ENCODE data around the gene MERTK. TPM values are rescaled to one million over a fixed set of nuclear protein-coding genes. Genes with fewer than 3 reads are reported as not detected.

Gene MERTK
- total RNA-seq, 1 donor from 2014 or later, result 1.5 TPM

DNA sequence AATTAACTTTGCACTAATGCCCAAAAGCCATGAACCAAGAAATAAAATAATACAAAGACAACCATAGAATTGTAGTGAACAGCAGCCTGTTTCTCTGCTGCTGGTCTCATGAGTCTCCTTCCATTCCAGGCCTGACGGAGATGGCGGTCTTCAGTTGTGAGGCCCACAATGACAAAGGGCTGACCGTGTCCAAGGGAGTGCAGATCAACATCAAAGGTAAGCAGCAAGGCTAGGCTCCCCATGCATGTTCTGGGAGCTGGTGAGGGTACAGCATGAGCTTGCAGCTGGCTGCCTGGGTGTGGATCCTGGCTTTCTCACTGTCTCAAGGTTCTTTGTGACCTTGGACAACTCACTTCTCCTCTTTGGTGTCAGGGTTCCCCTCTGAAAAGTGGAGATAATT is 66.7 kb downstream of the MERTK start:
- H3K9me3 Mint-ChIP-seq (ENCODE audit: unreplicated experiment), result no peaks in the 10 kb centered on the region
- H3K27ac Mint-ChIP-seq (ENCODE audit: unreplicated experiment), result no peak overlapping the region
- TF ChIP-seq, protein P1, sequence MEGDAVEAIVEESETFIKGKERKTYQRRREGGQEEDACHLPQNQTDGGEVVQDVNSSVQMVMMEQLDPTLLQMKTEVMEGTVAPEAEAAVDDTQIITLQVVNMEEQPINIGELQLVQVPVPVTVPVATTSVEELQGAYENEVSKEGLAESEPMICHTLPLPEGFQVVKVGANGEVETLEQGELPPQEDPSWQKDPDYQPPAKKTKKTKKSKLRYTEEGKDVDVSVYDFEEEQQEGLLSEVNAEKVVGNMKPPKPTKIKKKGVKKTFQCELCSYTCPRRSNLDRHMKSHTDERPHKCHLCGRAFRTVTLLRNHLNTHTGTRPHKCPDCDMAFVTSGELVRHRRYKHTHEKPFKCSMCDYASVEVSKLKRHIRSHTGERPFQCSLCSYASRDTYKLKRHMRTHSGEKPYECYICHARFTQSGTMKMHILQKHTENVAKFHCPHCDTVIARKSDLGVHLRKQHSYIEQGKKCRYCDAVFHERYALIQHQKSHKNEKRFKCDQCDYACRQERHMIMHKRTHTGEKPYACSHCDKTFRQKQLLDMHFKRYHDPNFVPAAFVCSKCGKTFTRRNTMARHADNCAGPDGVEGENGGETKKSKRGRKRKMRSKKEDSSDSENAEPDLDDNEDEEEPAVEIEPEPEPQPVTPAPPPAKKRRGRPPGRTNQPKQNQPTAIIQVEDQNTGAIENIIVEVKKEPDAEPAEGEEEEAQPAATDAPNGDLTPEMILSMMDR (IDR thresholded peaks at IDR 0.05), result no peak
- H3K4me1 Mint-ChIP-seq (ENCODE audit: unreplicated experiment), result peaks cover 1% of the 10 kb centered on the region
- H3K36me3 Mint-ChIP-seq (ENCODE audit: unreplicated experiment), result no peaks in the 10 kb centered on the region
- DNase-seq (ENCODE audit: extremely low spot score, unreplicated experiment), result no peak
- H3K4me3 Mint-ChIP-seq (ENCODE audit: unreplicated experiment), result no peak overlapping the region
- H3K27me3 Mint-ChIP-seq (ENCODE audit: unreplicated experiment), result peaks cover 12% of the 10 kb centered on the region

DNA sequence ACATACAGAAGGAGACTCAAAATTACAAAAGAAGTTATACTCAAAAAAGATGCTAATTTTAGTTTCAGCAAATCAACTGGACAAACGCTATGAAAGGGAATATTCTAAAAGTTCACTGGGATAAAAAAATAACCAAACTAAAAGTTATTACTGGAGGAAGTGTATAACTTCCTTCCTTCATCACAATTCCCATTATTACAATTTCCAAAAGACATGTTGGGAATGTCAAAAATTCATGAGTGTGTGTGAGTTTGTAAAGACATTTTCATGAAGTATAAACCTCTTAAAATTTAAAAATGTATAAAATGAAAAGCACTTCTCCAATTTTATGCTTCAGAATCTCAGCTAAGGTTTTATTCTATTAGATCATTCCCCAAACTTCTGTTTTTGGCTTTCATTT is 67.8 kb downstream of the MERTK start:
- H3K4me3 Mint-ChIP-seq (ENCODE audit: unreplicated experiment), result no peak overlapping the region
- H3K4me1 Mint-ChIP-seq (ENCODE audit: unreplicated experiment), result peaks cover 1% of the 10 kb centered on the region
- H3K9me3 Mint-ChIP-seq (ENCODE audit: unreplicated experiment), result no peaks in the 10 kb centered on the region
- DNase-seq (ENCODE audit: extremely low spot score, unreplicated experiment), result no peak
- no peaks in the 10 kb centered on the region for H3K36me3 Mint-ChIP-seq (ENCODE audit: unreplicated experiment)
- H3K27me3 Mint-ChIP-seq (ENCODE audit: unreplicated experiment), result peaks cover 7% of the 10 kb centered on the region
- TF ChIP-seq, protein P1 (IDR thresholded peaks at IDR 0.05), result no peak
- no peak overlapping the region for H3K27ac Mint-ChIP-seq (ENCODE audit: unreplicated experiment)

DNA sequence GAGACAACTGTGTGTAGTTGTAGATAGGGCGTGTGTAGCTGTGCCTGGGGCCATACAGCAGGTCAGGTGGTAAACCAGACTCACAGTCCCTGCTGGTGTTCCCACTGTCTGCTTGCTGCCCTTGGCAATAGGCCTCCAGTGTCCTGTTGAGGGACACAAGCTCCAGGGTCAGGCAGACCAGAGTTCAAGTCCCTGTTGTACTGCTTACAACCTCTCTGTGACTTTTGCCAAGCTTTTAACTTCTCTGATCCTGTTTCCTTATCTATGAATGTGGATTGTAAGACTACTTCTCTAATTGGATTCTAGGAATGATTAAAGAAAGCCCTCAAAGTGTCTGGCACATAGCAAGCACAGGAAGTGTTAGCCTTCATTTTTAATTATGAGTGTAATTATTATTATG is 68.6 kb downstream of the MERTK start:
- Mint-ChIP-seq H3K27me3 (ENCODE audit: unreplicated experiment) (peaks cover 9% of the 10 kb centered on the region), H3K36me3 (ENCODE audit: unreplicated experiment) (no peaks in the 10 kb centered on the region), H3K4me3 (ENCODE audit: unreplicated experiment) (no peak overlapping the region), H3K9me3 (ENCODE audit: unreplicated experiment) (no peaks in the 10 kb centered on the region), H3K4me1 (ENCODE audit: unreplicated experiment) (peaks cover 1% of the 10 kb centered on the region), H3K27ac (ENCODE audit: unreplicated experiment) (no peak overlapping the region)
- DNase-seq (ENCODE audit: extremely low spot score, unreplicated experiment), result no peak
- TF ChIP-seq, protein P1 (IDR thresholded peaks at IDR 0.05), result no peak

DNA sequence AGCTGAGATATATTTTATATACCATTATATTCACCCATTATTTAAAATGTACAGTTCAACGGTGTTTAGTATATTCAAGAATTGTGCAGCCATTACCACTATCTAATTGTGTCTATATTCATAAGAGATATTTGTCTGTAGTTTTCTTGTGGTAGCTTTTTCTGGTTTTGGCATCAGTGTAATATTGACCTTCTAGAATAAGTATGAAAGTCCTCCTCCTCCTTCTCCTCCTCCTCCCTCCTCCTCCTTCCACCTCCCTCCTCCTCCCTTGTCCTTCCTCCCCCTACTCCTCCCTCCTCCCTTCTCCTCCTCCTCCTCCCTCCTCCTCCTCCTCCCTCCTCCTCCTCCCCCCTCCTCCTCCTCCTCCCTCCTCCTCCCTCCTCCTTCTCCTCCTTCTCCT is 72.0 kb downstream of the MERTK start:
- DNase-seq (ENCODE audit: extremely low spot score, unreplicated experiment), result no peak
- Mint-ChIP-seq H3K4me3 (ENCODE audit: unreplicated experiment) (no peak overlapping the region), H3K27ac (ENCODE audit: unreplicated experiment) (no peak overlapping the region), H3K27me3 (ENCODE audit: unreplicated experiment) (peaks cover 14% of the 10 kb centered on the region), H3K4me1 (ENCODE audit: unreplicated experiment) (peaks cover 18% of the 10 kb centered on the region), H3K9me3 (ENCODE audit: unreplicated experiment) (no peaks in the 10 kb centered on the region), H3K36me3 (ENCODE audit: unreplicated experiment) (no peaks in the 10 kb centered on the region)
- TF ChIP-seq, protein P1 (IDR thresholded peaks at IDR 0.05), result no peak

DNA sequence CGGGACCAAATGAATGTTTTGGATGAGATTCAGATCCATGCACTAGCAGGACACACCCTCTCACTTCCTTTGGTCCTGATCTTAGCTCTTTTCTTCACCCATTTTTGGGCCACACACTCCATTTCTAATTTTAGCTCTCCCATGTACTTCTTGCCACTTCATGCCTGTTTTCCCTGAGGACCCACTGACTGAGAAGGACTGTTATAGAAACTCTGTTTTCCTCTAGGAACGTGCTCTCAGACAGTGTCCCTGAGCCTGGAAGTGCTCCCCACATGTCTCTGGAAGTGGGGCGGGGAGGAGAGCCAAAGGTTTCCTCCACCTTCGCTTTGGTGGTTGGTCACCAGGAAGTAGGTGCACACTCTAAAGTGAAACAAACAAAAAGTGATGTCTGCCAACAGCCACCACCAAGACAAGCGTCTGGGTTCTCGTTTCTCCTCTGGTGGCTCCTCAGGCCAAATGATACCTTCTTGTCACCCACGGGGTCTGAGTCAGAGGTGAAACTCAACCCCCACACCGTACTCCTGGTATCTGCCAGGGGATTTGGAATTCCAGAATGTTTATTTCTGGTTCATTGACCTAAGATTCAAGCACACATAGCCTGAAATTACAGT is 74.7 kb downstream of the MERTK start:
- Mint-ChIP-seq H3K27me3 (ENCODE audit: unreplicated experiment) (peaks cover 12% of the 10 kb centered on the region), H3K36me3 (ENCODE audit: unreplicated experiment) (peaks cover 9% of the 10 kb centered on the region), H3K4me1 (ENCODE audit: unreplicated experiment) (peaks cover 18% of the 10 kb centered on the region)

More for the DNA sequence above, 74.7 kb downstream of the MERTK start:
- H3K4me3 Mint-ChIP-seq (ENCODE audit: unreplicated experiment), result no peak overlapping the region
- peaks cover 11% of the 10 kb centered on the region for H3K9me3 Mint-ChIP-seq (ENCODE audit: unreplicated experiment)
- no peak overlapping the region for H3K27ac Mint-ChIP-seq (ENCODE audit: unreplicated experiment)
- no peak for DNase-seq (ENCODE audit: extremely low spot score, unreplicated experiment)
- TF ChIP-seq, protein P1 (IDR thresholded peaks at IDR 0.05), result no peak

Data from osteocyte (in vitro differentiated cells).